Measurements from ENCODE around the gene TP63.
"Not testable (repeated sequence)": the region's sequence is repeated elsewhere in the genome, so short reads cannot be mapped to it uniquely, and the experiment has no call there.

The TP63 gene

GRCh38 chr3:189596078-189596979 is 34.9 kb upstream of the TP63 start:
- not testable (repeated sequence) for H3K27me3 ChIP-seq (ENCODE audit: control insufficient read depth in 5 of 5, insufficient read depth in 4 of 5, low read length in 5 of 5); H3K4me1 ChIP-seq (ENCODE audit: control insufficient read depth in 5 of 5, insufficient read depth in 5 of 5, low read length in 5 of 5); H3K36me3 ChIP-seq (ENCODE audit: control insufficient read depth in 5 of 5, insufficient read depth in 5 of 5, low read length in 5 of 5); H3K27ac ChIP-seq (ENCODE audit: low read depth, low read length); H3K4me3 ChIP-seq (ENCODE audit: low read depth in 1 of 5, low read length in 5 of 5); H3K9ac ChIP-seq (ENCODE audit: low read length in 5 of 5); H3K9me3 ChIP-seq (ENCODE audit: control insufficient read depth in 5 of 5, low read length in 5 of 5)

- no peak overlapping the region for H3K4me3 ChIP-seq (ENCODE audit: low read depth in 1 of 5, low read length in 5 of 5)
- H3K36me3 ChIP-seq (ENCODE audit: control insufficient read depth in 5 of 5, insufficient read depth in 5 of 5, low read length in 5 of 5), result no peaks in the 10 kb centered on the region
- no peaks in the 10 kb centered on the region for H3K9me3 ChIP-seq (ENCODE audit: control insufficient read depth in 5 of 5, low read length in 5 of 5)
- H3K9ac ChIP-seq (ENCODE audit: low read length in 5 of 5), result no peak overlapping the region
- H3K27ac ChIP-seq (ENCODE audit: low read depth, low read length), result no peak overlapping the region
- H3K4me1 ChIP-seq (ENCODE audit: control insufficient read depth in 5 of 5, insufficient read depth in 5 of 5, low read length in 5 of 5), result peaks cover 0 to 5% (median 0%) of the 10 kb centered on the region in 5 donors
- H3K27me3 ChIP-seq (ENCODE audit: control insufficient read depth in 5 of 5, insufficient read depth in 4 of 5, low read length in 5 of 5), result no peaks in the 10 kb centered on the region
Measured at GRCh38 chr3:189597918-189598317, 33.3 kb upstream of the TP63 start.

GRCh38 chr3:189598530-189599225 is 32.5 kb upstream of the TP63 start:
- Histone ChIP-seq H3K9me3 (ENCODE audit: control insufficient read depth in 5 of 5, low read length in 5 of 5) (no peaks in the 10 kb centered on the region), H3K9ac (ENCODE audit: low read length in 5 of 5) (no peak overlapping the region), H3K4me1 (ENCODE audit: control insufficient read depth in 5 of 5, insufficient read depth in 5 of 5, low read length in 5 of 5) (peaks cover 0 to under 1% (median 0%) of the 10 kb centered on the region in 5 donors), H3K27me3 (ENCODE audit: control insufficient read depth in 5 of 5, insufficient read depth in 4 of 5, low read length in 5 of 5) (no peaks in the 10 kb centered on the region), H3K36me3 (ENCODE audit: control insufficient read depth in 5 of 5, insufficient read depth in 5 of 5, low read length in 5 of 5) (no peaks in the 10 kb centered on the region), H3K27ac (ENCODE audit: low read depth, low read length) (no peak overlapping the region), H3K4me3 (ENCODE audit: low read depth in 1 of 5, low read length in 5 of 5) (no peak overlapping the region)

- Histone ChIP-seq H3K36me3 (ENCODE audit: control insufficient read depth in 5 of 5, insufficient read depth in 5 of 5, low read length in 5 of 5) (no peaks in the 10 kb centered on the region), H3K4me1 (ENCODE audit: control insufficient read depth in 5 of 5, insufficient read depth in 5 of 5, low read length in 5 of 5) (no peaks in the 10 kb centered on the region), H3K27ac (ENCODE audit: low read depth, low read length) (no peak overlapping the region), H3K9ac (ENCODE audit: low read length in 5 of 5) (no peak overlapping the region), H3K4me3 (ENCODE audit: low read depth in 1 of 5, low read length in 5 of 5) (no peak overlapping the region), H3K27me3 (ENCODE audit: control insufficient read depth in 5 of 5, insufficient read depth in 4 of 5, low read length in 5 of 5) (no peaks in the 10 kb centered on the region), H3K9me3 (ENCODE audit: control insufficient read depth in 5 of 5, low read length in 5 of 5) (peaks cover 0 to 8% (median 2%) of the 10 kb centered on the region in 5 donors)
Measured at GRCh38 chr3:189602471-189602870, 28.7 kb upstream of the TP63 start.

GRCh38 chr3:189605717-189606116 is 25.5 kb upstream of the TP63 start:
- Histone ChIP-seq H3K4me1 (ENCODE audit: control insufficient read depth in 5 of 5, insufficient read depth in 5 of 5, low read length in 5 of 5) (no peaks in the 10 kb centered on the region), H3K9me3 (ENCODE audit: control insufficient read depth in 5 of 5, low read length in 5 of 5) (peaks cover 0 to 8% (median 5%) of the 10 kb centered on the region in 5 donors), H3K4me3 (ENCODE audit: low read depth in 1 of 5, low read length in 5 of 5) (no peak overlapping the region), H3K9ac (ENCODE audit: low read length in 5 of 5) (no peak overlapping the region), H3K36me3 (ENCODE audit: control insufficient read depth in 5 of 5, insufficient read depth in 5 of 5, low read length in 5 of 5) (no peaks in the 10 kb centered on the region), H3K27me3 (ENCODE audit: control insufficient read depth in 5 of 5, insufficient read depth in 4 of 5, low read length in 5 of 5) (no peaks in the 10 kb centered on the region), H3K27ac (ENCODE audit: low read depth, low read length) (no peak overlapping the region)

GRCh38 chr3:189606774-189607173 is 24.4 kb upstream of the TP63 start:
- H3K4me1 ChIP-seq (ENCODE audit: control insufficient read depth in 5 of 5, insufficient read depth in 5 of 5, low read length in 5 of 5), result no peaks in the 10 kb centered on the region
- no peak overlapping the region for H3K27ac ChIP-seq (ENCODE audit: low read depth, low read length)
- H3K9me3 ChIP-seq (ENCODE audit: control insufficient read depth in 5 of 5, low read length in 5 of 5), result peaks cover 4 to 8% (median 5%) of the 10 kb centered on the region in 5 donors
- H3K36me3 ChIP-seq (ENCODE audit: control insufficient read depth in 5 of 5, insufficient read depth in 5 of 5, low read length in 5 of 5), result no peaks in the 10 kb centered on the region
- no peak overlapping the region for H3K4me3 ChIP-seq (ENCODE audit: low read depth in 1 of 5, low read length in 5 of 5)
- no peak overlapping the region for H3K9ac ChIP-seq (ENCODE audit: low read length in 5 of 5)
- no peaks in the 10 kb centered on the region for H3K27me3 ChIP-seq (ENCODE audit: control insufficient read depth in 5 of 5, insufficient read depth in 4 of 5, low read length in 5 of 5)

GRCh38 chr3:189612641-189613040 is 18.5 kb upstream of the TP63 start:
- not testable (repeated sequence) for H3K4me1 ChIP-seq (ENCODE audit: control insufficient read depth in 5 of 5, insufficient read depth in 5 of 5, low read length in 5 of 5); H3K36me3 ChIP-seq (ENCODE audit: control insufficient read depth in 5 of 5, insufficient read depth in 5 of 5, low read length in 5 of 5); H3K27ac ChIP-seq (ENCODE audit: low read depth, low read length); H3K9me3 ChIP-seq (ENCODE audit: control insufficient read depth in 5 of 5, low read length in 5 of 5); H3K27me3 ChIP-seq (ENCODE audit: control insufficient read depth in 5 of 5, insufficient read depth in 4 of 5, low read length in 5 of 5); H3K9ac ChIP-seq (ENCODE audit: low read length in 5 of 5); H3K4me3 ChIP-seq (ENCODE audit: low read depth in 1 of 5, low read length in 5 of 5)

GRCh38 chr3:189613122-189613521 is 18.1 kb upstream of the TP63 start:
- no peaks in the 10 kb centered on the region for H3K27me3 ChIP-seq (ENCODE audit: control insufficient read depth in 5 of 5, insufficient read depth in 4 of 5, low read length in 5 of 5)
- no peak overlapping the region for H3K4me3 ChIP-seq (ENCODE audit: low read depth in 1 of 5, low read length in 5 of 5)
- H3K9me3 ChIP-seq (ENCODE audit: control insufficient read depth in 5 of 5, low read length in 5 of 5), result peaks cover 0 to 5% (median 3%) of the 10 kb centered on the region in 5 donors
- no peak overlapping the region for H3K27ac ChIP-seq (ENCODE audit: low read depth, low read length)
- no peaks in the 10 kb centered on the region for H3K36me3 ChIP-seq (ENCODE audit: control insufficient read depth in 5 of 5, insufficient read depth in 5 of 5, low read length in 5 of 5)
- no peaks in the 10 kb centered on the region for H3K4me1 ChIP-seq (ENCODE audit: control insufficient read depth in 5 of 5, insufficient read depth in 5 of 5, low read length in 5 of 5)
- no peak overlapping the region for H3K9ac ChIP-seq (ENCODE audit: low read length in 5 of 5)

- Histone ChIP-seq H3K4me1 (ENCODE audit: control insufficient read depth in 5 of 5, insufficient read depth in 5 of 5, low read length in 5 of 5) (peaks cover 0 to 3% (median 0%) of the 10 kb centered on the region in 5 donors), H3K36me3 (ENCODE audit: control insufficient read depth in 5 of 5, insufficient read depth in 5 of 5, low read length in 5 of 5) (no peaks in the 10 kb centered on the region), H3K27ac (ENCODE audit: low read depth, low read length) (no peak overlapping the region), H3K9ac (ENCODE audit: low read length in 5 of 5) (no peak overlapping the region), H3K4me3 (ENCODE audit: low read depth in 1 of 5, low read length in 5 of 5) (no peak overlapping the region), H3K27me3 (ENCODE audit: control insufficient read depth in 5 of 5, insufficient read depth in 4 of 5, low read length in 5 of 5) (no peaks in the 10 kb centered on the region), H3K9me3 (ENCODE audit: control insufficient read depth in 5 of 5, low read length in 5 of 5) (no peaks in the 10 kb centered on the region)
Measured at GRCh38 chr3:189621948-189622603, 9.1 kb upstream of the TP63 start.

GRCh38 chr3:189622629-189623028 is 8.6 kb upstream of the TP63 start:
- no peaks in the 10 kb centered on the region for H3K36me3 ChIP-seq (ENCODE audit: control insufficient read depth in 5 of 5, insufficient read depth in 5 of 5, low read length in 5 of 5)
- H3K27me3 ChIP-seq (ENCODE audit: control insufficient read depth in 5 of 5, insufficient read depth in 4 of 5, low read length in 5 of 5), result no peaks in the 10 kb centered on the region
- H3K9ac ChIP-seq (ENCODE audit: low read length in 5 of 5), result no peak overlapping the region
- no peak overlapping the region for H3K27ac ChIP-seq (ENCODE audit: low read depth, low read length)
- H3K4me1 ChIP-seq (ENCODE audit: control insufficient read depth in 5 of 5, insufficient read depth in 5 of 5, low read length in 5 of 5), result peaks cover 0 to 3% (median 0%) of the 10 kb centered on the region in 5 donors
- no peak overlapping the region for H3K4me3 ChIP-seq (ENCODE audit: low read depth in 1 of 5, low read length in 5 of 5)
- no peaks in the 10 kb centered on the region for H3K9me3 ChIP-seq (ENCODE audit: control insufficient read depth in 5 of 5, low read length in 5 of 5)
